BJ (cell line): ENCODE measurements around the gene MYO1D. TPM values are rescaled to one million over a fixed set of nuclear protein-coding genes. Genes with fewer than 3 reads are reported as not detected.

Experiments
- CTCF ChIA-PET: fragments of 350-600 bp; formaldehyde crosslinking; extraction: SDS; loops from one replicate; lab custom pipeline; 2021; ENCODE audit warnings: antibody characterized with exemption, inconsistent platforms; lab: Yijun Ruan, JAX
- POLR2A ChIA-PET: fragments of 300-600 bp; sonication (Branson Sonifier 250); formaldehyde crosslinking; extraction: SDS; loops from one replicate; lab custom pipeline; 2021; ENCODE audit warnings: antibody characterized with exemption; lab: Charles Lee
- DNase-seq: peaks from one replicate; pipeline ENCODE4 v3.0.0-alpha.2; 2011; ENCODE audit warnings: low read depth
- H3K27me3 ChIP-seq: 2 replicates; pipeline ENCODE4 v1.6.0; 2011; ENCODE audit warnings: low read length; ENCODE audit not compliant: control insufficient read depth, insufficient read depth
- H3K36me3 ChIP-seq: 2 replicates; pipeline ENCODE4 v1.5.1; 2011; ENCODE audit warnings: low read length; ENCODE audit not compliant: control insufficient read depth, insufficient read depth
- H3K4me3 ChIP-seq: 2 replicates; pipeline ENCODE4 v1.5.1; 2011; ENCODE audit warnings: low read depth, mild to moderate bottlenecking, control low read depth, low read length
- polyA plus RNA-seq: library from polyadenylated mRNA; depleted of rRNA; stranded (reverse); fragments of >200 nt; gene quantifications from 2 replicates; pipeline ENCODE4 v1.2.3, GENCODE V29; 2011
- TF ChIP-seq, protein P1 (sequence below): IDR thresholded peaks from 2 replicates; pipeline ENCODE4 v1.5.1; 2011; ENCODE audit warnings: low read depth, mild to moderate bottlenecking, control low read depth, inconsistent platforms, low read length, moderate library complexity; ENCODE audit not compliant: insufficient read depth

MYO1D gene
- polyA plus RNA-seq, 1 experiment, result 23.6 TPM

DNA sequence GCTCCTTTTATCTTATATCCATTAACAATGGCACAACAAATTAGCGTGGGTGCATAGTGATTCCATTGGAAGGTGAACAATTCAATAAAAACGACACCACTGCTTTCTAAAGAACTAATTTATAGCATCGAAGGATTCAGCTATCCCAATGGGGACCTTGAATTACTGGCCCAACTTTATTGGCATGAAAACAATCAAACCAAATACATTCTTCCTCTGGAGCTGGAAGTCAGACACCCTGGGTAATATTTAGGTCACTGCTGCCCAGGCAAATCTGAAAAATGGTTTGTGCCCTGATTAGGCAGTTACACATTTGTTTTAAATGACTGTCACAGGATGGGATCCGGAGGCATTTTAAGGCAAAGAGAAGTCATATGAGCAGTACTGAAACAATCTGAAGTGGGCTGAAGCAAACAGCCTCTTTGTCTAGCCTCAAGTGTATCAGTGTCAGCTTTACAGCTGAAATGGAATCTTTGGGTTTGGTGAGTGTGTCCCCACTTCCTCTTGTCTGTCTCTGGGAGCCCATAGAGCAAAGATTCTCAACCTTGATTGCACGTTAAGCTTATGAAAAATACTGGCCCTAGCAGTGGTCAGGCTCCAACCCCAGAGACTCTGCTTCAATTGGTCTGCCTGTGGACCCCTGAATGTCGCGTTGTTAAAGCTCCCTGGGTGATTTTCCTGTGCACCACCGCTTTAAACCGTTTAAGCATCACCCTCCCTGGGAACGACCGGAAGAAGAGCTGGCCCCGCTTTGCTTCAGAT lies 359.8 kb downstream of the MYO1D start:
- H3K36me3 ChIP-seq, result no peaks in the 10 kb centered on the region
- TF ChIP-seq, protein P1, sequence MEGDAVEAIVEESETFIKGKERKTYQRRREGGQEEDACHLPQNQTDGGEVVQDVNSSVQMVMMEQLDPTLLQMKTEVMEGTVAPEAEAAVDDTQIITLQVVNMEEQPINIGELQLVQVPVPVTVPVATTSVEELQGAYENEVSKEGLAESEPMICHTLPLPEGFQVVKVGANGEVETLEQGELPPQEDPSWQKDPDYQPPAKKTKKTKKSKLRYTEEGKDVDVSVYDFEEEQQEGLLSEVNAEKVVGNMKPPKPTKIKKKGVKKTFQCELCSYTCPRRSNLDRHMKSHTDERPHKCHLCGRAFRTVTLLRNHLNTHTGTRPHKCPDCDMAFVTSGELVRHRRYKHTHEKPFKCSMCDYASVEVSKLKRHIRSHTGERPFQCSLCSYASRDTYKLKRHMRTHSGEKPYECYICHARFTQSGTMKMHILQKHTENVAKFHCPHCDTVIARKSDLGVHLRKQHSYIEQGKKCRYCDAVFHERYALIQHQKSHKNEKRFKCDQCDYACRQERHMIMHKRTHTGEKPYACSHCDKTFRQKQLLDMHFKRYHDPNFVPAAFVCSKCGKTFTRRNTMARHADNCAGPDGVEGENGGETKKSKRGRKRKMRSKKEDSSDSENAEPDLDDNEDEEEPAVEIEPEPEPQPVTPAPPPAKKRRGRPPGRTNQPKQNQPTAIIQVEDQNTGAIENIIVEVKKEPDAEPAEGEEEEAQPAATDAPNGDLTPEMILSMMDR, result no peak
- ChIA-PET POLR2A (no interaction called here), CTCF (interaction anchor here (1.5 to 1.6 kb wide), 2 partner anchors 8 to 12 kb away, joined by 3 to 5 read pairs; no protein-coding TSS in a partner anchor)
- H3K27me3 ChIP-seq, result no peaks in the 10 kb centered on the region
- DNase-seq, result no peak
- no peak overlapping the region for H3K4me3 ChIP-seq

DNA sequence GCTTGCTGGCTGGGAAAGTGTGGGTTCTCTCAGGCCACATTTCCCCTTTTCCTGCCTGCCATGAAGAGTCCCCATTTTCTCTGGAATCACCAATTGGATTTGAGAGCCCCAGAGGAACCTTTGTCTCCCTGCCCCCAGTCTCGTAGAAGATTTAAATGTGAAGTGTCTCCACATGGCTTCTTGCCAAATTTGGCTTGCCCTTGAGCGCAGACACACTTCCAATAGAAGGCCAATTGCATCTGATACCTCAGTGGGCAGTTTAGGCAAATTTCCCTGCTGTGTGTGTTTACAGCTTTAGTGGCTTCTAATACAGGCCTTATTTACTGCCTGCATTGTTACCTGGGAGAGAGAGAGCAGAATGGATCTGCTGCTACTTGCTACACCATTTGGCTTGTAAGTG lies 360.5 kb downstream of the MYO1D start:
- TF ChIP-seq, protein P1, result no peak
- POLR2A ChIA-PET, result no interaction called here
- Histone ChIP-seq H3K36me3 (no peaks in the 10 kb centered on the region), H3K27me3 (no peaks in the 10 kb centered on the region), H3K4me3 (no peak overlapping the region)
- CTCF ChIA-PET, result interaction anchor here (1.6 kb wide), 1 partner anchor 9 kb away, joined by 3 read pairs; no protein-coding TSS in a partner anchor
- DNase-seq, result no peak

DNA sequence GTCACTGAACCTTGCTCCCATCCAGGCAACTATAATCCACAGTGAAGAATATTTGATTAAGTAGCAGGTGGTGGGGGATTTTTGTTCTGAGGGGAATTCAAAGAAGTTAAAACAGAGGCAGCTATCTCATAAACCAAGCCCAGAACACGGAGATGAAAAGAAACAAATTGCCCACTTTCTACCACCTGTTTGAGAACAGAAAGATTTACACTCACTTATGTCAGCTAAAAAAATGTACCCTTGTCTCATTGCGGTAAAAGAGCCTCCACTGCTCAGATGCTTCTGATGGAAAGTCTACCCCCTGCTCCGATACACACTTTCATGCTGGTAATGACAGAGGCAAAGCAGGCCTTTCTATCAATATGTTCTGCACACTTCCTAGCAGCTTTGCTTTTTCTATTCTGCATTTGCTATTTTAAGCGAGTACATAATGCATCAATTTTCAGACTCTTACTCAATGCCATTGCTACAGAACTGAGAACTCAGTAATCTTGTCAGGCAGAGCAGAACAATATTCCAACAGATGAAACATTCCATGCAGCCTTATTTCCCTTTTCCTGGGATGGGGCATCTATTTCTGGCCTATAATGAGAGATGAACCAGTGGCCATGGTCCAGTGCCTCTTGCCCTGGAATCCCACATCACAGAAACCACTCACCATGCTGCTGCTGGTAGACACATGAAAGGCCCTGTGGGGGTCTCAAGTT lies 361.1 kb downstream of the MYO1D start:
- TF ChIP-seq, protein P1, result no peak
- POLR2A ChIA-PET, result no interaction called here
- no peak overlapping the region for H3K4me3 ChIP-seq
- H3K27me3 ChIP-seq, result no peaks in the 10 kb centered on the region
- CTCF ChIA-PET, result interaction anchor here (1.6 kb wide), 2 partner anchors 10 to 24 kb away, joined by 3 read pairs; no protein-coding TSS in a partner anchor
- DNase-seq, result no peak
- H3K36me3 ChIP-seq, result no peaks in the 10 kb centered on the region

DNA sequence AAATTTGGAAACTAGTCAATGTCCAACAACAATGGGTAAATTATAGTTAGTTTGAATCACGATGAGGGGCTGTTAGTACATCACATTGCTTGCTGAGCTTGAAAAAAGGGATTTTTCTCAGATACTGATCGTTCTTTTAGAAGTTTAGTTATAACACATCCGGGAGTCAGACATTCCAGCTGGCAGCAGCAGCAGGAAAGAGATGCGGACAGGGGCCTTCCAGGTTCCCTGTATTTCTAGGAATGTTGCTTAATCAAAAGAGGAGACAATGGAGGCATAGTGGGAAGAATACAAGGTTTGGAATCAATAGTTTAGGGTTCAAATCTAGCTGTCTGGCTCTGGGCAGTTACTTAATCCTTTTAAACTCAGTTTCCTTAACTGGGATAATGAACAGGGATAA lies 362.3 kb downstream of the MYO1D start:
- CTCF ChIA-PET, result interaction anchor here (1.6 kb wide), 1 partner anchor 23 kb away, joined by 3 read pairs; no protein-coding TSS in a partner anchor
- no peak for DNase-seq
- POLR2A ChIA-PET, result no interaction called here
- no peak overlapping the region for H3K4me3 ChIP-seq
- TF ChIP-seq, protein P1, result no peak
- H3K27me3 ChIP-seq, result no peaks in the 10 kb centered on the region
- no peaks in the 10 kb centered on the region for H3K36me3 ChIP-seq

DNA sequence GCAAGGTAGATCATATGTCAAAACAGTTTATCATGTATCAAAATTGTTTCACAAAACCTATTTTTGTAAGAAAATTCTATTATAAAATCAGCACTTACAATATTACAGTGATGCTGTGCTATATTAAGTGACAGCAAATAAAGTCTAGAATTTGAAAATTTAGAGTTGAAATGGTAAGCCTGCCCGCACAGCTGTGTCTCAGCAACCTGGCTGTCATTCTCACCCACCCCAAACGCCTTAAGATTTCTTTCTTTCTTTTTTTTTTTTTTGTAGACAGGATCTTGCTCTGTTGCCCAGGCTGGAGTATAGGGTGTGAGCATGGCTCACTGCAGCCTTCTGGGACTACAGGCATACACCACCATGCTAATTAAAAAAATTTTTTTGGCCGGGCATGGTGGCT lies 363.3 kb downstream of the MYO1D start:
- TF ChIP-seq, protein P1, result no peak
- Histone ChIP-seq H3K27me3 (no peaks in the 10 kb centered on the region), H3K36me3 (no peaks in the 10 kb centered on the region), H3K4me3 (no peak overlapping the region)
- ChIA-PET POLR2A (no interaction called here), CTCF (interaction anchor here (0.7 kb wide), 1 partner anchor 19 kb away, joined by 3 read pairs; no protein-coding TSS in a partner anchor)
- DNase-seq, result no peak
